ENCODE data around the gene SCYL2.

DNA sequence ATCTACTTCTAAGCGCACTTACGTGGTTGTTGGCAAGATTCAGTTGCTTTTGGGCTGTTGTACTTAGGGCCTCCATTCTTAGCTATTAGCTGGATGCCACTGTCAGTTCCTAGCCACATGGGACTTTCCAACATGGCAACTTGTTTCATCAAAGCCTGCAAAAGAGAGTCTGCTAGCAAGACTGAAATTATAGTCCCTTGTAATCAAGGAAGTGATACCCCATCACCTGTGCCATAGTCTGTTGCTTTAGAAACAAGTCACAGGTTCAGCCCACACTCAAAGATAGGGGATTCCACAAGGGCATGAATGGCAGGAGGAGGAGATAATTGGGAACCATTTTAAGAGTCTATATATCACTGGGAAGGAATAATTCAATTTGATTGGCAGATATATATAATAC lies 62.8 kb downstream of the SCYL2 start:
- TF ChIP-seq TOX (CRISPR knock-in tag; IDR thresholded peaks at IDR 0.05; ENCODE audit: borderline replicate concordance): no peak
- TF ChIP-seq GLIS3 (CRISPR knock-in tag; IDR thresholded peaks at IDR 0.05): no peak
- TF ChIP-seq ESRRG (CRISPR knock-in tag; IDR thresholded peaks at IDR 0.05): no peak
- TF ChIP-seq, protein P1, sequence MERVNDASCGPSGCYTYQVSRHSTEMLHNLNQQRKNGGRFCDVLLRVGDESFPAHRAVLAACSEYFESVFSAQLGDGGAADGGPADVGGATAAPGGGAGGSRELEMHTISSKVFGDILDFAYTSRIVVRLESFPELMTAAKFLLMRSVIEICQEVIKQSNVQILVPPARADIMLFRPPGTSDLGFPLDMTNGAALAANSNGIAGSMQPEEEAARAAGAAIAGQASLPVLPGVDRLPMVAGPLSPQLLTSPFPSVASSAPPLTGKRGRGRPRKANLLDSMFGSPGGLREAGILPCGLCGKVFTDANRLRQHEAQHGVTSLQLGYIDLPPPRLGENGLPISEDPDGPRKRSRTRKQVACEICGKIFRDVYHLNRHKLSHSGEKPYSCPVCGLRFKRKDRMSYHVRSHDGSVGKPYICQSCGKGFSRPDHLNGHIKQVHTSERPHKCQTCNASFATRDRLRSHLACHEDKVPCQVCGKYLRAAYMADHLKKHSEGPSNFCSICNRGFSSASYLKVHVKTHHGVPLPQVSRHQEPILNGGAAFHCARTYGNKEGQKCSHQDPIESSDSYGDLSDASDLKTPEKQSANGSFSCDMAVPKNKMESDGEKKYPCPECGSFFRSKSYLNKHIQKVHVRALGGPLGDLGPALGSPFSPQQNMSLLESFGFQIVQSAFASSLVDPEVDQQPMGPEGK (CRISPR knock-in tag; IDR thresholded peaks at IDR 0.05; ENCODE audit: borderline replicate concordance): no peak
- TF ChIP-seq RARB (CRISPR knock-in tag; IDR thresholded peaks at IDR 0.05): no peak
- no peak for TF ChIP-seq BACH2 (CRISPR knock-in tag; IDR thresholded peaks at IDR 0.05; ENCODE audit: borderline replicate concordance)
- TF ChIP-seq ZNF70 (CRISPR knock-in tag; IDR thresholded peaks at IDR 0.05): no peak
- TF ChIP-seq, protein P2, sequence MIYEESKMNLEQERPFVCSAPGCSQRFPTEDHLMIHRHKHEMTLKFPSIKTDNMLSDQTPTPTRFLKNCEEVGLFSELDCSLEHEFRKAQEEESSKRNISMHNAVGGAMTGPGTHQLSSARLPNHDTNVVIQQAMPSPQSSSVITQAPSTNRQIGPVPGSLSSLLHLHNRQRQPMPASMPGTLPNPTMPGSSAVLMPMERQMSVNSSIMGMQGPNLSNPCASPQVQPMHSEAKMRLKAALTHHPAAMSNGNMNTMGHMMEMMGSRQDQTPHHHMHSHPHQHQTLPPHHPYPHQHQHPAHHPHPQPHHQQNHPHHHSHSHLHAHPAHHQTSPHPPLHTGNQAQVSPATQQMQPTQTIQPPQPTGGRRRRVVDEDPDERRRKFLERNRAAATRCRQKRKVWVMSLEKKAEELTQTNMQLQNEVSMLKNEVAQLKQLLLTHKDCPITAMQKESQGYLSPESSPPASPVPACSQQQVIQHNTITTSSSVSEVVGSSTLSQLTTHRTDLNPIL (CRISPR knock-in tag; IDR thresholded peaks at IDR 0.05; ENCODE audit: low read depth): no peak
- TF ChIP-seq ZFP3 (CRISPR knock-in tag; IDR thresholded peaks at IDR 0.05): no peak
- no peak for TF ChIP-seq ZNF8 (CRISPR knock-in tag; IDR thresholded peaks at IDR 0.05)
- no peak for TF ChIP-seq ZC3H10 (CRISPR knock-in tag; IDR thresholded peaks at IDR 0.05)
- no peak for TF ChIP-seq ARNTL (CRISPR knock-in tag; IDR thresholded peaks at IDR 0.05; ENCODE audit: borderline replicate concordance, low read depth)
- TF ChIP-seq, protein P3, sequence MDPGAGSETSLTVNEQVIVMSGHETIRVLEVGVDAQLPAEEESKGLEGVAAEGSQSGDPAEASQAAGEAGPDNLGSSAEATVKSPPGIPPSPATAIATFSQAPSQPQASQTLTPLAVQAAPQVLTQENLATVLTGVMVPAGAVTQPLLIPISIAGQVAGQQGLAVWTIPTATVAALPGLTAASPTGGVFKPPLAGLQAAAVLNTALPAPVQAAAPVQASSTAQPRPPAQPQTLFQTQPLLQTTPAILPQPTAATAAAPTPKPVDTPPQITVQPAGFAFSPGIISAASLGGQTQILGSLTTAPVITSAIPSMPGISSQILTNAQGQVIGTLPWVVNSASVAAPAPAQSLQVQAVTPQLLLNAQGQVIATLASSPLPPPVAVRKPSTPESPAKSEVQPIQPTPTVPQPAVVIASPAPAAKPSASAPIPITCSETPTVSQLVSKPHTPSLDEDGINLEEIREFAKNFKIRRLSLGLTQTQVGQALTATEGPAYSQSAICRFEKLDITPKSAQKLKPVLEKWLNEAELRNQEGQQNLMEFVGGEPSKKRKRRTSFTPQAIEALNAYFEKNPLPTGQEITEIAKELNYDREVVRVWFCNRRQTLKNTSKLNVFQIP (CRISPR knock-in tag; IDR thresholded peaks at IDR 0.05; ENCODE audit: borderline replicate concordance, low read depth): no peak
- TF ChIP-seq TSHZ2 (CRISPR knock-in tag; IDR thresholded peaks at IDR 0.05): no peak
